WTC11 (cell line): ENCODE data around the gene BET1L. TPM values are rescaled to one million over a fixed set of nuclear protein-coding genes. Genes with fewer than 3 reads are reported as not detected.
A peak's percentile ranks its signal among the peaks of the same experiment; 100 is the strongest.

ENCODE experiments used
- ATAC-seq: fragments of 200-7000 bp; cut with Tn5 transposase; 2 replicates; pipeline ENCODE4 v1.10.0; 2021; ENCODE audit warnings: mild to moderate bottlenecking, moderate library complexity
- CTCF ChIA-PET: fragments of 300-600 bp; sonication (Branson Sonifier 250); formaldehyde crosslinking; loops from one replicate; lab custom pipeline; 2021; ENCODE audit warnings: antibody characterized with exemption; lab: Charles Lee
- POLR2A ChIA-PET: fragments of 350-600 bp; sonication (Branson Sonifier 250); formaldehyde crosslinking; loops from one replicate; lab custom pipeline; 2021; ENCODE audit warnings: antibody characterized with exemption; lab: Charles Lee
- DNase-seq: peaks from one replicate; pipeline ENCODE4 v3.0.0; 2021; ENCODE audit warnings: low spot score
- H3K27ac Mint-ChIP-seq: 2 replicates; pipeline ENCODE4 v1.8.0; 2021; ENCODE audit warnings: mixed read lengths
- H3K27me3 Mint-ChIP-seq: 2 replicates; pipeline ENCODE4 v1.8.0; 2021; ENCODE audit warnings: low read depth, mild to moderate bottlenecking, moderate library complexity, mixed read lengths
- H3K36me3 Mint-ChIP-seq: 2 replicates; pipeline ENCODE4 v1.8.0; 2021; ENCODE audit warnings: mixed read lengths
- H3K4me1 Mint-ChIP-seq: 2 replicates; pipeline ENCODE4 v1.8.0; 2022; ENCODE audit warnings: mixed read lengths
- H3K4me3 Mint-ChIP-seq: 2 replicates; pipeline ENCODE4 v1.8.0; 2021; ENCODE audit warnings: mild to moderate bottlenecking, moderate library complexity, mixed read lengths
- H3K9me3 Mint-ChIP-seq: 2 replicates; pipeline ENCODE4 v1.8.0; 2021; ENCODE audit warnings: mixed read lengths
- AFF4 ChIP-seq: sonication (generic); formaldehyde crosslinking; IDR thresholded peaks from 2 replicates; pipeline ENCODE4 v1.8.1; 2023; ENCODE audit warnings: mild to moderate bottlenecking, missing genetic modification reagents, borderline replicate concordance
- AR ChIP-seq: fragments of 250-450 bp; sonication (Bioruptor Pico); IDR thresholded peaks from 2 replicates; pipeline ENCODE4 v1.9.0; 2021; ENCODE audit warnings: mild to moderate bottlenecking
- CREM ChIP-seq: sonication (generic); formaldehyde crosslinking; IDR thresholded peaks from 2 replicates; pipeline ENCODE4 v1.8.1; 2022; ENCODE audit warnings: mild to moderate bottlenecking, missing genetic modification reagents, moderate library complexity
- E2F4 ChIP-seq: sonication (generic); formaldehyde crosslinking; IDR thresholded peaks from 2 replicates; pipeline ENCODE4 v1.8.1; 2022; ENCODE audit warnings: low read depth, mild to moderate bottlenecking, moderate library complexity, missing genetic modification reagents, borderline replicate concordance
- ESRRA ChIP-seq: sonication (generic); formaldehyde crosslinking; IDR thresholded peaks from 2 replicates; pipeline ENCODE4 v1.8.1; 2022; ENCODE audit warnings: mild to moderate bottlenecking, missing genetic modification reagents, borderline replicate concordance
- ETV6 ChIP-seq: sonication (generic); formaldehyde crosslinking; IDR thresholded peaks from 2 replicates; pipeline ENCODE4 v1.8.1; 2022; ENCODE audit warnings: mild to moderate bottlenecking, missing genetic modification reagents
- FOXK1 ChIP-seq: sonication (generic); formaldehyde crosslinking; IDR thresholded peaks from 2 replicates; pipeline ENCODE4 v1.8.0; 2022; ENCODE audit warnings: mild to moderate bottlenecking, moderate library complexity, missing genetic modification reagents
- FOXP1 ChIP-seq: sonication (generic); formaldehyde crosslinking; IDR thresholded peaks from 2 replicates; pipeline ENCODE4 v1.8.0; 2022; ENCODE audit warnings: missing genetic modification reagents, mild to moderate bottlenecking, moderate library complexity, borderline replicate concordance
- JUN ChIP-seq: sonication (generic); formaldehyde crosslinking; IDR thresholded peaks from 2 replicates; pipeline ENCODE4 v1.8.0; 2023; ENCODE audit warnings: mild to moderate bottlenecking, missing genetic modification reagents
- KAT7 ChIP-seq: sonication (generic); formaldehyde crosslinking; IDR thresholded peaks from 2 replicates; pipeline ENCODE4 v1.8.1; 2023; ENCODE audit warnings: missing genetic modification reagents, mild to moderate bottlenecking, borderline replicate concordance
- MYBL2 ChIP-seq: sonication (generic); formaldehyde crosslinking; IDR thresholded peaks from 2 replicates; pipeline ENCODE4 v1.8.1; 2023; ENCODE audit warnings: mild to moderate bottlenecking, moderate library complexity, missing genetic modification reagents
- NFE2L1 ChIP-seq: sonication (generic); formaldehyde crosslinking; IDR thresholded peaks from 2 replicates; pipeline ENCODE4 v1.8.1; 2023; ENCODE audit warnings: missing genetic modification reagents
- SP1 ChIP-seq: sonication (generic); formaldehyde crosslinking; conservative IDR thresholded peaks from 2 replicates; pipeline ENCODE4 v1.8.1; 2022; ENCODE audit warnings: missing genetic modification reagents
- TCF7 ChIP-seq: sonication (generic); formaldehyde crosslinking; IDR thresholded peaks from 2 replicates; pipeline ENCODE4 v1.8.0; 2022; ENCODE audit warnings: mild to moderate bottlenecking, low read depth, missing genetic modification reagents, moderate library complexity
- TP53 ChIP-seq: sonication (generic); formaldehyde crosslinking; IDR thresholded peaks from 2 replicates; pipeline ENCODE4 v1.8.1; 2023; ENCODE audit warnings: mild to moderate bottlenecking, missing genetic modification reagents
- ZBTB43 ChIP-seq: sonication (generic); formaldehyde crosslinking; IDR thresholded peaks from 2 replicates; pipeline ENCODE4 v1.8.1; 2023; ENCODE audit warnings: mild to moderate bottlenecking, missing genetic modification reagents
- ZNF232 ChIP-seq: sonication (generic); formaldehyde crosslinking; IDR thresholded peaks from 2 replicates; pipeline ENCODE4 v1.8.0; 2022; ENCODE audit warnings: mild to moderate bottlenecking, missing genetic modification reagents
- total RNA-seq: library from RNA; stranded (reverse); gene quantifications from 3 replicates; pipeline ENCODE4 v1.2.3, GENCODE V29; 2021
- TF ChIP-seq, protein P1 (sequence below): fragments of 250-450 bp; sonication (Bioruptor Pico); IDR thresholded peaks from 2 replicates; pipeline ENCODE4 v2.1.2; 2022; ENCODE audit warnings: mild to moderate bottlenecking, moderate library complexity
- TF ChIP-seq, protein P2 (sequence below): sonication (generic); formaldehyde crosslinking; IDR thresholded peaks from 2 replicates; pipeline ENCODE4 v1.8.1; 2023; ENCODE audit warnings: mild to moderate bottlenecking, moderate library complexity, missing genetic modification reagents
- TF ChIP-seq, protein P3 (sequence below): sonication (generic); formaldehyde crosslinking; IDR thresholded peaks from 2 replicates; pipeline ENCODE4 v1.8.1; 2022; ENCODE audit warnings: mild to moderate bottlenecking, moderate library complexity, missing genetic modification reagents

Gene BET1L
- total RNA-seq, 1 experiment from 2014 or later, result 51.4 TPM

GRCh38 chr11:235997-236773, 29.0 kb upstream of the BET1L start, which contains the start of gene SIRT3:
Gene SIRT3, minus strand, starts transcription at chr11:236342. Its CDS starts 14 bp downstream, at chr11:236328.
- Mint-ChIP-seq H3K4me1 (peaks cover 15% of the 10 kb centered on the region), H3K27ac (peak within 1 kb of the TSS; percentile 100), H3K4me3 (peak within 1 kb of the TSS; percentile 96), H3K9me3 (no peaks in the 10 kb centered on the region), H3K27me3 (no peaks in the 10 kb centered on the region), H3K36me3 (peaks cover 11% of the 10 kb centered on the region)
- DNase-seq, result peak; percentile 81
- ChIA-PET POLR2A (no interaction called here), CTCF (interaction anchor here (2.6 kb wide), 1 partner anchor 14 kb away, joined by 12 read pairs; no protein-coding TSS in a partner anchor)
- peak; percentile 92 for ATAC-seq
- TF ChIP-seq, protein P1, sequence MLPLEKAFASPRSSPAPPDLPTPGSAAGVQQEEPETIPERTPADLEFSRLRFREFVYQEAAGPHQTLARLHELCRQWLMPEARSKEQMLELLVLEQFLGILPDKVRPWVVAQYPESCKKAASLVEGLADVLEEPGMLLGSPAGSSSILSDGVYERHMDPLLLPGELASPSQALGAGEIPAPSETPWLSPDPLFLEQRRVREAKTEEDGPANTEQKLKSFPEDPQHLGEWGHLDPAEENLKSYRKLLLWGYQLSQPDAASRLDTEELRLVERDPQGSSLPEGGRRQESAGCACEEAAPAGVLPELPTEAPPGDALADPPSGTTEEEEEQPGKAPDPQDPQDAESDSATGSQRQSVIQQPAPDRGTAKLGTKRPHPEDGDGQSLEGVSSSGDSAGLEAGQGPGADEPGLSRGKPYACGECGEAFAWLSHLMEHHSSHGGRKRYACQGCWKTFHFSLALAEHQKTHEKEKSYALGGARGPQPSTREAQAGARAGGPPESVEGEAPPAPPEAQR (CRISPR knock-in tag), result no peak
- no peak for TF ChIP-seq AR (CRISPR knock-in tag)
- TF ChIP-seq ZNF232, result no peak
- no peak for TF ChIP-seq ESRRA (CRISPR knock-in tag)
- peak; percentile 49; the same call in 1 of the 2 replicates for TF ChIP-seq NFE2L1
- no peak for TF ChIP-seq AFF4 (CRISPR knock-in tag)
- TF ChIP-seq ZBTB43 (CRISPR knock-in tag), result 0 out of 2 replicates have a peak, but pooled peaks have one; percentile 28
- 0 out of 2 replicates have a peak, but pooled peaks have one; percentile 19 for TF ChIP-seq ETV6 (CRISPR knock-in tag)
- TF ChIP-seq CREM (CRISPR knock-in tag), result no peak; the same call in none of the 2 replicates
- TF ChIP-seq FOXP1, result peak; percentile 78; the same call in 1 of the 2 replicates
- TF ChIP-seq MYBL2 (CRISPR knock-in tag), result peak; percentile 75; the same call in 1 of the 2 replicates
- 0 out of 2 replicates have a peak, but pooled peaks have one; percentile 39 for TF ChIP-seq FOXK1 (CRISPR knock-in tag)
- no peak for TF ChIP-seq JUN
- peak; percentile 47; the same call in 1 of the 2 replicates for TF ChIP-seq TCF7
- peak; percentile 58 for TF ChIP-seq SP1 (CRISPR knock-in tag)
- TF ChIP-seq, protein P2, sequence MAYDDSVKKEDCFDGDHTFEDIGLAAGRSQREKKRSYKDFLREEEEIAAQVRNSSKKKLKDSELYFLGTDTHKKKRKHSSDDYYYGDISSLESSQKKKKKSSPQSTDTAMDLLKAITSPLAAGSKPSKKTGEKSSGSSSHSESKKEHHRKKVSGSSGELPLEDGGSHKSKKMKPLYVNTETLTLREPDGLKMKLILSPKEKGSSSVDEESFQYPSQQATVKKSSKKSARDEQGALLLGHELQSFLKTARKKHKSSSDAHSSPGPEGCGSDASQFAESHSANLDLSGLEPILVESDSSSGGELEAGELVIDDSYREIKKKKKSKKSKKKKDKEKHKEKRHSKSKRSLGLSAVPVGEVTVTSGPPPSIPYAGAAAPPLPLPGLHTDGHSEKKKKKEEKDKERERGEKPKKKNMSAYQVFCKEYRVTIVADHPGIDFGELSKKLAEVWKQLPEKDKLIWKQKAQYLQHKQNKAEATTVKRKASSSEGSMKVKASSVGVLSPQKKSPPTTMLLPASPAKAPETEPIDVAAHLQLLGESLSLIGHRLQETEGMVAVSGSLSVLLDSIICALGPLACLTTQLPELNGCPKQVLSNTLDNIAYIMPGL (CRISPR knock-in tag), result peak; percentile 40; the same call in 1 of the 2 replicates
- 0 out of 2 replicates have a peak, but pooled peaks have one; percentile 32 for TF ChIP-seq TP53 (CRISPR knock-in tag)
- TF ChIP-seq E2F4 (CRISPR knock-in tag), result peak; percentile 43; the same call in 1 of the 2 replicates
- TF ChIP-seq KAT7 (CRISPR knock-in tag), result no peak
- TF ChIP-seq, protein P3, sequence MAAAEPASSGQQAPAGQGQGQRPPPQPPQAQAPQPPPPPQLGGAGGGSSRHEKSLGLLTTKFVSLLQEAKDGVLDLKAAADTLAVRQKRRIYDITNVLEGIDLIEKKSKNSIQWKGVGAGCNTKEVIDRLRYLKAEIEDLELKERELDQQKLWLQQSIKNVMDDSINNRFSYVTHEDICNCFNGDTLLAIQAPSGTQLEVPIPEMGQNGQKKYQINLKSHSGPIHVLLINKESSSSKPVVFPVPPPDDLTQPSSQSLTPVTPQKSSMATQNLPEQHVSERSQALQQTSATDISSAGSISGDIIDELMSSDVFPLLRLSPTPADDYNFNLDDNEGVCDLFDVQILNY (CRISPR knock-in tag), result 0 out of 2 replicates have a peak, but pooled peaks have one; percentile 12
